Measurements from ENCODE around the gene FARS2. TPM values are rescaled to one million over a fixed set of nuclear protein-coding genes. Genes with fewer than 3 reads are reported as not detected.

FARS2 gene
- total and polyA plus RNA-seq, 2 of the 13 experiments (the other 11 are each of a cell fraction or from before 2014, with no cell fraction given) = 15.4 to 26.0 TPM

- CTCF ChIA-PET (ENCODE audit: low intra/inter-chr PET ratio, low total read pairs) = no interaction called here
- Histone ChIP-seq H3K9me3 (ENCODE audit: low read length) (no peaks in the 10 kb centered on the region), H3K27ac (ENCODE audit: extremely low read length, insufficient read depth, low read length) (no peak overlapping the region), H3K4me1 (ENCODE audit: insufficient read depth, low read length) (no peaks in the 10 kb centered on the region), H3K4me2 (ENCODE audit: low read depth, low read length) (no peak overlapping the region), H2AFZ (ENCODE audit: low read length) (no peak overlapping the region), H3K79me2 (ENCODE audit: insufficient read depth, low read length) (no peaks in the 10 kb centered on the region), H3K9ac (ENCODE audit: insufficient read depth, low read depth, low read length) (no peak overlapping the region), H3K4me3 (replicated peaks in 1 of 3; ENCODE audit: insufficient read depth in 1 of 3, low read depth in 2 of 3, low read length in 3 of 3) (no peak overlapping the region), H4K20me1 (ENCODE audit: insufficient read depth, low read length) (no peaks in the 10 kb centered on the region), H3K27me3 (ENCODE audit: control insufficient read depth in 1 of 2, insufficient read depth in 2 of 2, low read length in 2 of 2) (no peaks in the 10 kb centered on the region), H3K36me3 (replicated peaks in 1 of 2; ENCODE audit: control insufficient read depth in 1 of 2, insufficient read depth in 2 of 2, low read length in 2 of 2) (no peaks in the 10 kb centered on the region)
- in situ Hi-C loops (cut with HindIII; ENCODE audit: extremely low pct_ligation_motif_present, low pct_unique_long_range_greater_than_20kb) (no loop called here), intact Hi-C loops (cut with micrococcal nuclease; ENCODE audit: unreplicated experiment) (no loop called here)
- DNase-seq (ENCODE audit: low spot score) (no peak), ATAC-seq (no peak), FAIRE-seq (no peak)
- BruUV-seq (replicated peaks) = no TSS peak
- WGBS (ENCODE audit: low lambda C conversion rate) = 95% methylated on average over 4 of the region's 4 CpGs
- POLR2A ChIA-PET = no interaction called here
- no peak for TF ChIP-seq ZNF430 (CRISPR knock-in tag; IDR thresholded peaks at IDR 0.05)
- no peak for TF ChIP-seq ZNF772 (CRISPR knock-in tag; IDR thresholded peaks at IDR 0.05)
- no peak for TF ChIP-seq GTF2F1 (IDR thresholded peaks at IDR 0.05; ENCODE audit: low read length)
- no peak for TF ChIP-seq ZNF775 (CRISPR knock-in tag; IDR thresholded peaks at IDR 0.05; ENCODE audit: borderline replicate concordance)
- TF ChIP-seq HMGXB3 (CRISPR knock-in tag; IDR thresholded peaks at IDR 0.05; ENCODE audit: borderline replicate concordance) = no peak
- TF ChIP-seq MAFK (conservative IDR thresholded peaks at IDR 0.05 in 1 of 2, IDR thresholded peaks at IDR 0.05 in 1 of 2; ENCODE audit: low read length in 2 of 2) = no peak
- no peak for TF ChIP-seq SMARCC2 (IDR thresholded peaks at IDR 0.05)
- no peak for TF ChIP-seq NPAS2 (CRISPR knock-in tag; IDR thresholded peaks at IDR 0.05; ENCODE audit: borderline replicate concordance)
- no peak for TF ChIP-seq MBNL3 (CRISPR knock-in tag; conservative IDR thresholded peaks at IDR 0.05)
- TF ChIP-seq HBP1 (CRISPR knock-in tag; IDR thresholded peaks at IDR 0.05; ENCODE audit: low read depth) = no peak
- no peak for TF ChIP-seq HHEX (CRISPR knock-in tag; IDR thresholded peaks at IDR 0.05)
- no peak for TF ChIP-seq PAF1 (CRISPR knock-in tag; IDR thresholded peaks at IDR 0.05)
- no peak for TF ChIP-seq ARID5B (CRISPR knock-in tag; IDR thresholded peaks at IDR 0.05)
- no peak for TF ChIP-seq NBN (conservative IDR thresholded peaks at IDR 0.05)
- no peak for TF ChIP-seq ZNF136 (CRISPR knock-in tag; IDR thresholded peaks at IDR 0.05; ENCODE audit: low read depth)
Observed at GRCh38 chr6:5507131-5507681, 245.9 kb downstream of the FARS2 start.

Data from HepG2 (cell line).